Nucleus accumbens (tissue), 56 donors: ENCODE measurements around the gene FAM216B.

Experiments
- DNase-seq, 56 donors: peaks; one replicate each; lab custom pipeline; 2025; lab: John Stamatoyannopoulos, UW

Gene FAM216B

DNA sequence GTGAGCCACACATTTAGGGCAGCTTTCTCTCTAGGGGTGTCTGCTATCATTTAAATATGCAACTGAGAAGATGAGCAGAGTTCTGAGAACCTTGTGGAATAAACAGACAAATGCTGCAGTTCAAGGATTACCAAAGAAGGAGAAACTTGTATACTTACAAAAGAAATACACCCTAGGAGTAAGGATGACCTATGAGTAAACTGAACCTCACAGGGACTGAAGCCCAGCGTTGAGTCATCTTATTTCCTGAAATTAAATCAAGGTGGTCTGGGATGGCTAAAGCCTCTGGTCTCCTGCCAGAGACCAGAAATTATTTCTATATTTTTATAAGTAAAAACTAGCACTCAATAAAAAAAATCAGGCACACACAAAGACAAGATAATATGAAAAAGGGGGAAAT lies 40.1 kb downstream of the FAM216B start:
- no peak for DNase-seq

DNA sequence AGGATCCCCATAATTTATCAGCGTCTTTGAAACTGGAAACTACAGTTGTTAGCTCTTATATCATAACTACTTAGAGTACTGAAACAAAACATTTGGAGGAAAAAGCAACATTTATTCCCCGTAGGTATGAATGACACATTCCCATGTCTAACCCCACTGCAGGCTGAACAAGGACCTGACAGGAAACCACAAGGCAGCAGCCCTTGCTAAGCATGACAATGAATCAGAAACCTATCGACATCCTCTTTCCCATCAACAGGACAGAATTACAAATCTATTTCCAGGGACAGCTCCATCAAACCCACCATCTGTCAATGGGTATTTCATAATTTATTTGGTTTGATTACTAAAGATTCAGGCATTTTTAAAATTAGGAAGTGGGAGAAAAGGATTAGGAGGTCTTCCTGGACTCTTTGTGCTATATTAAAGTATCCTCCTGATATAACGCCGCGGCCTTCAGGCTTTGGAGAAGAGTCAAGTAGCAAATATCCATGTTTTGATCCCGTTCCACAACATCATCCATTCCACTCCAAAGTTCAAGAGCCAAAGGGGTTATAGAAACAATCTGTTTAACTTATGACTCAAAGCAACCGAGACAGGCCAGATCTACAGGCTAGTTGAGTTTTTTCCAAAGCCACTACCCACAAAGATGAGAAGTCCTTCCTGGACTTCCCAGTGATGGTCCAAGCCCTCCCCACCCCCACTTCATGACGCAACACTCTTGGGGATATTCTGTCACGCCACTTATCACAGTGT lies 51.1 kb downstream of the FAM216B start:
- DNase-seq: no peak

DNA sequence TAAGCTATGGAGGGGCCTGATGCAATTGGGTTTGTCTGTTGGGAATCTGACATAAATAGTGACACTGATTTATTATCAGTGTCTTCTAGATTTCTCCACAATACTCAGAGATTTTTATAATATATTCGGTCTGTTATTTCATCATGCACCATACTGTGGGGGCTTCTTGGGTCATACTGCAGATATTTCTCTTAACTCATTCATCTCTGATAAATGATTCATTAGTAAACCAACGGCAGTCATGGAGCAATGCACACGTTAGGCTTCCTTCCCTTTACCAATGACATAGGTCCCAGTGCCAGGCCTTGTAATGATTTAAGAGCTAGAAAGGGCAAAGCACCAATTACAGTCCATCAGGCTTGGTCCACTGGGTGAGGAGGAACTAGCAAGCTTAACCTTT lies 53.6 kb downstream of the FAM216B start:
- DNase-seq: no peak

DNA sequence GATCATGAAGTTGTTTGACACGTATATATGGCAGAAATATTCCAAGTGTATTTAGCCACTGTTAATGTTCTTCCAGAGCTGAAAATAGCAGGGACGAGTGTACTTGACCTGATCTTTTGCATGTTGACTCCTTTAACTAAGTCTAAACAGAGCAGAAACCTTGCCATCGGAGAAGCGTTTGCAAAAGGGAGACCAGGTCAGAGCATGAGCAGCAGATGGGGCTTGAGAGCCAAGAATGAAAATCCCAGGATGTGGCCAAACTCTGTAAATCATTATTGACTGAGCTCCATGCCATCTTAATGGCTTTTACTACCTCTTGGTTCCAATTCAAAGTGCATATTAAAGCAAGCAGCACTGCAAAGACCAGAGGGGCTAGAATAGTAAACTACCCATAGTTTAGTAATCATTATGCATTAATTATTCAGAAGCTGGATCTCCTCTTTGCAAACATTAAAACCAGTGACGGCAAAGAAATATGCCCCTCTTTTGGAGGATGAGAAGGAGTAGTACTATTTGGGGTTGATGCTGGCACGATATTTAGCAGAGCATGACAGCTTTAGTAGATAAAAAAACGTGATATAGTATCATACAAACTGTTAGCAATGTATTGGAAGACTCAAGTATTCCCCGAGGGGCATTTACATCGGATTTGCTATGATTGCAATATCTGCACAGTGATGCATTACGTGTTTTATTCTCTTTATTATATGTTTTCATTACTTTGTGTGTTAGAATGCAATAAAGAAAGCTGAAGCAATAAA lies 55.7 kb downstream of the FAM216B start:
- no peak for DNase-seq
